HPDE6-E6E7 (cell line): ENCODE measurements around the gene FOXR1.
"Not testable (repeated sequence)": the region's sequence is repeated elsewhere in the genome, so short reads cannot be mapped to it uniquely, and the experiment has no call there.

ENCODE experiments used
- DNase-seq: peaks from one replicate; pipeline ENCODE4 v3.0.0; 2011; ENCODE audit warnings: missing footprints; ENCODE audit errors: extremely low spot score

FOXR1 gene

DNA sequence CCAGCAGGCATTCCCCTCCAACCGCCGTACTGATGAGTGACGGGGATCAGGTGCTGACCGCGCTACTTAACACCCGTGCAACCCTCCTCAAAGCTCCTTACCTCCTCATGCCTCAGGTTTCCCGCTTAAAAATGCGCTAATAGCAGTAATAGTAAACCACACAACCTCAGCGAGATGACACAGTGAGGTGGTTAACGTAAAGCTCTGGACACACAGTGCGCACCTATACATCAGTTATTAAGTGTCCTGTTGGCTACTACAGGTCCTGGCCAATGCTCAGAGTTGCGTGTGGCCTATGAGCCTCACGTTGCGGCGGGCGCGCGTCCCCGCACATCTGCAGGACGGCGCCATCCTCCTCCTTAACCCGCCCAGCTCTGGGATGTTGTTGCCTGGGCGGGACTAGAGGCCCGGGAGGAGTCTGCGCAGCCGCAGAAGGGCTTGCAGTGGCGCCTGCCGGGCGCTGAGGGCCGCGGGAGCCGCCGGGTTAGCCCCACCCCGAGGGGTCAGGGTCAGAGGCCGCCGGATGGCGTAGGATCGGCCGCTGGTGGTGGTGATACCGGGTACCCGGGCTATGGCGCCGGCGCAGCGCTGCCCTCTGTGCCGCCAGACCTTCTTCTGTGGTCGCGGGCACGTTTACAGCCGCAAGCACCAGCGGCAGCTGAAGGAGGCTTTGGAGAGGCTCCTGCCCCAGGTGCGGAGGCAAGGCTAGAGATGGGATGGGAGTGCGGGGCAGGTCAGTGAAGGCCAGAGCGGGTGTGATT lies 26.2 kb downstream of the FOXR1 start, which contains the start of gene CENATAC:
Gene CENATAC (plus strand): TSS at position 512 of the 761 bp plus-strand sequence. CDS start 60 bp downstream, at position 572.
- DNase-seq = peak; percentile 97

DNA sequence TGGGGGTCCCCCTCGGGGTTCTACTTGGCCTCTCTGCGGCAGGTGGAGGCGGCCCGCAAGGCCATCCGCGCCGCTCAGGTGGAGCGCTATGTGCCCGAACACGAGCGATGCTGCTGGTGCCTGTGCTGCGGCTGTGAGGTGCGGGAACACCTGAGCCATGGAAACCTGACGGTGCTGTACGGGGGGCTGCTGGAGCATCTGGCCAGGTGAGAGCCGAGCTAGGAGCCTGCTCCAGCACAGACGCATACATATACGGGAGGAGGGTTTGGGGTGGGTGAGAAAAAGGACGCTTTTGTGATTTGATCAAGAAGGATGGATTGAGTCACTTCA lies 26.8 kb downstream of the FOXR1 start:
- DNase-seq = no peak

DNA sequence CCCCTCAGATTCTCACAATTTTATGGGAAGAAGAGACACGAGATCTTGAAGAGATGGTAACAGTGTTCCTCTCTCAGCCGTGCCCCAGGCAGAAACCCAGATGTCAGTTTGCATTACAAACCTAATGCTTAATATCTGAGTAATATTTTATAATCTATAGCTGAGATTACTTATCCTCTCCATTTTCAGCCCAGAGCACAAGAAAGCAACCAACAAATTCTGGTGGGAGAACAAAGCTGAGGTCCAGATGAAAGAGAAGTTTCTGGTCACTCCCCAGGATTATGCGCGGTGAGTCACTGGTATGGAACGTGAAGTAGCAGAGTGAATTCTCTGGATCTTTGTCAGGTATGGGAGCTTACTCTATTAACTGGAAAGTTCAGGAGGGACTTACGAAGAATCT lies 27.3 kb downstream of the FOXR1 start:
- DNase-seq = peak; percentile 60

DNA sequence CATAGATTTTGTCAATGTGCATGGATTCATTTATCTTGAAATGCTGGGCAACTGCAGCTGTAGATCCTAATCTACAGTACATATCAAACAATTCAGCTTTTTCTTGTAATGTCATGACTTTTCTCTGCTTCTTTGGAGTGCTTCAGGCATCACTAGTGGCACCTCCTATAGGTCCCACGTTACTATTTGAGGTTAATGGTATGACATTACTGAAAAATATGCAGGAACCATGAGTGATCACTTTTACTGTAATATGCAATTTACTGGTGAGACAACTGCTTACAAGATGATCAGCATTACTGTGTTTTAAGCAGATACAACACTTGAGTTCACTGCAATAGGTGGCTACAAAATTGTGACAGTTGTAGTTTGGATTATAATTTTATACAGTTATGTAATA lies 29.3 kb downstream of the FOXR1 start:
- DNase-seq = no peak

DNA sequence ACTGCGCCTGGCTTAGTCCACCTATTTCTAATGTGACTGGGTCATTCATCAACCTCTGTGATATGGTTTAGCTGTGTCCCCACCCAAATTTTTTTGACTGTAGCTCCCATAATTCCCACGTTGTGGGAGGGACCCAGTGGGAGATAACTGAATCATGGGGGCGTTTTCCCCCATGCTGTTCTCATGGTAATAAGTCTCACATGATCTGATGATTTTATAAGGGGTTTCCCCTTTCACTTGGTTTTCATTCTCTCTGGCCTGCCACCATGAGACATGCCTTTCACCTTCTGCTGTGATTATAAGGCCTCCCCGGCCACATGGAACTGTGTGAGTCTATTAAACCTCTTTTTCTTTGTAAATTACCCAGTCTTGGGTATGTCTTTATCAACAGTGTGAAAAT lies 35.1 kb downstream of the FOXR1 start:
- no peak for DNase-seq

DNA sequence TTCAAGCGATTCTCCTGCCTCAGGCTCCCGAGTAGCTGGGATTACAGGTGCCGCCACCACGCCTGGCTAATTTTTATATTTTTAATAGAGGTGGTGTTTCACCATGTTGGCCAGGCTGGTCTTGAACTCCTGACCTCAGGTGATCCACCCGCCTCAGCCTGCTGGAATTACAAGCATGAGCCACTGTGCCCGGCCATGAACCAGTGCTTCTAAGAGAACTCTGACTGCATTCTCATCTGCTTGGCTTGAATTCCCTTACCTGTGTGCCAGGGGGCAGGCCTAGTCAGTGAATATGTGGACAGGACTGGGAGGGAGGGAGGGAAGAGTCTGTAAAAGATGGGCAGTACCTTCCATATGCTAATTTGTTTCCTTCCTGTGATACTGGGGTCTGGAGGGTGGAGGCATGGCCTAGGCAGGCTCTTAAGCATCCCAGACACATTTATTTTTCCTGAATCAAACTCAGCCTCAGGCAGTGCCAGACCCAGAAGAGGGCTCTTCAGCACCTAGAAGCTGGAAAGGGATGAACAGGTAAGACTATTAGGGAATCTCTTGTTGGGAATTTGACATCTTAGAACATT lies 40.0 kb downstream of the FOXR1 start:
- no peak for DNase-seq

DNA sequence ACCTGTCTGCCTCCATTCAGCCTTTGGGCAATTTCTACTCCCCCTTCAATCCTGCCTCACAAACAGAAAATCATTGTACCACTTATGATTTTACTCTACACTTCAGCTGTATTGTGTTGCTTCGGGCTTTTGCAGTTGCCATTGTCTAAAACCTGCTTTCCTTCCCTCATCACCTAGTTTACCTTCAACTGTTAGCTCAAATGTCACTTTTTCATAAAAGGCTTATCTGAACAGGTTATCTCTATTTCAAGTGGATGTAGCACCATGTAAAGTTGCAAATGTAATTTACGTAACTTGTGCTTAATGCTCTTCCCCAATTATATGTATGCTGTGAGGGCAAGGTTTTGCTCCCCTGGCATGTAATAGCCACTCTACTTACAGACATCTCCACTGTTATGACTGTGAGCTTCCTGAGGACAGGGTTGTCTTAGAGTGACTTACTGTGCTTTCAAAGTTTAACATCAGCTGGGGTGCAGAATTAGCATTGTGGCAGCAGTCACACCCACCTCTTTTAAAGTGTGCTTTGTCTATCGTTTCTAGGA lies 41.1 kb downstream of the FOXR1 start:
- DNase-seq = no peak

DNA sequence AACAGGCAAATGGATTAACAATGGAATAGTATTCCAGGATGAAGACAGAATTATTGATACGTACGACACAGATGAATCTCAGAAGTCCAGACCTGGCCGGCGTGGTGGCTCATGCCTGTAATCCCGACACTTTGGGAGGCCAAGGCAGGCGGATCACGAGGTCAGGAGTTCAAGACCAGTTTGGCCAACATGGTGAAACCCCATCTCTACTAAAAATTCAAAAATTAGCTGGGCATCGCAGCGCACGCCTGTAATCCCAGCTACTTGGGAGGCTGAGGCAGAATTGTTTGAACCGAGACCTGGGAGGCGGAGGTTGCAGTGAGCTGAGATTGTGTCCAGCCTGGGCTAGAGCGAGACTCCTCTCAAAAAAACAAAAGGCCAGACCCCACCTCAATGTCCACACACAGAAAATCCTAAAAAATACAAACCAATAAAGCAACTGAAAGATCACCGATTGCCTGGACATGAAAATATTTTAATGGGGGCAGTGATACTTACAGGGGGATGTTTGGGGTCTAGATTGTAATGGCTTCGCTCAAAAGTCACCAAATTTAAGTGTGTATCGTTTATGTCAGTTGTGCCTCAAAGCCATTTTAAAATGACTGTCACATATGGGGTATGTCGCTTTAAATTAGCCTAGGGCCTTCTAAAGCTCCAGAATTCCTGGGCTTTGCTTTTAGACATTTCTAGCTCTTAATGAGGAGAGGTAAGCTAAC lies 42.8 kb downstream of the FOXR1 start:
- DNase-seq = no peak

DNA sequence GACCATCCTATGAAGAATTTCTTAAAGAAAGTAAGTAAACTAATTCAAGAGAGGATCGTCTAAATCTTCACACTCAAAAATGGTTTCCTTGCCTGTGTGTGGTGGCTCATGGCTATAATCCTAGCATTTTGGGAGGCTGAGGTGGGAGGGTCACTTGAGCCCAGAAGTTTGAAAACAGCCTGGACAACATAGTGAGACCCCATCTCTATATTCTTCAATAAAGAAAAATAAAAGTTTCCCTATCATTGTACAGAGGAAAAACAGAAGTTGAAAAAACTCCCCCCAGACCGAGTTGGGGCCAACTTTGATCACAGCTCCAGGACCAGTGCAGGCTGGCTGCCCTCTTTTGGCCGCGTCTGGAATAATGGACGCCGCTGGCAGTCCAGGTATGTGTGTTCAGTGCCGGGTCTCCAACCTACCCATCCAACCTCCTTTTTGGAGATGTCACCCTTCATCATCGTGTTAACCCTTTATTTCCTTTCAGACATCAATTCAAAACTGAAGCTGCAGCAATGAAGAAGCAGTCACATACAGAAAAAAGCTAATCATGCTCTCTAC lies 43.6 kb downstream of the FOXR1 start:
- DNase-seq = no peak

DNA sequence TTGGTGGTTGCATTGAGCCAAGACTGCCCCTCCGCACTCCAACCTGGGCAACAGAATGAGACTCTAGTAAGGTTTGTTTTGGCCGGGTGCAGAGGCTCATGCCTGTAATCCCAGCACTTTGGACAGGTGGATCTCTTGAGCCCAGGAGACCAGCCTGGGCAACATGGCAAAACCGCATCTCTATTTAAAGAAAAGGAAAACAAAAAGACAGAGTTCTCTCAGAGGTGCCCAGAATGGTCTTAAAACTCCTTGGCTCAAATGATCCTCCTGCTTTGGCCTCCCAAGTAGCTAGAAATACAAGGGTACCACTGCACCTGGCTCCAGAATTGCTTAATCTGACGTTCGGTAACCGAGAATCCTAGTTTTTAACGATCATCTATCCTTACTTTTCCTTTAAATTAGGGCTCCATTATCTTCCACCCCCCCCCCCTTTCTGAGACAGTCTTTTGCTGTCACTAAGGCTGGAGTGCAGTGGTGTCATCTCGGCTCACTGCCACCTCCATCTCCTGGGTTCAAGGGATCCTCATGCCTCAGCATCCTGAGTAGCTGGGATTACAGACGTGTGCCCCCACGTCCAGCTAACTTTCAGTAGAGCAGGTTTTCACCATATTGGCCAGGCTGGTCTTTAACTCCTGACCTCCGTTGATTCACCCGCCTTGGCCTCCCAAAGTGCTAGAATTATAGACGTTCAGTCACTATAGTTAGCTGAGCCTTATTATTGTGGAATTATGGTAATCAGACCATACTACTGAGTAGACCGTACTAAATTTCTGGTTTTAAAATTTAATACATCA lies 44.9 kb downstream of the FOXR1 start:
- no peak for DNase-seq

DNA sequence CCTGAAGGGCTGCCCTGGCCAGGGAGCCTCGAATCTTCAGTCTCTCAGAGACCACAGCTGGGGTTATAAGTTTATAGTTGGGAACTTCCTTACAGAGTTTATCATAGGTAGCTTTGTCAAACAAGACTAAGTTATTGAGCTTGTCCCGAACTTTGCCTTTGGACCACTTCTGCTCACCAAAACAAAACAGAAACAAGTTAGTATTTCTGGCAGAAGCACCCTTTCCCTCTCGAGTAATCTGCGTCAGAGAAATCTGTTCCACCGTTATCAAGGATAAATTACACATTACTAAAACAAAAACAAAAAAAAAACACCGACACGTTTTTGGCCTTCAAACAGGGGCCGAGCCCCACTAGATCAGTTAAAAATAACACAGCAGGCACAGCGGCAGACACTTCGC lies 45.8 kb downstream of the FOXR1 start:
- DNase-seq = not testable (repeated sequence)

DNA sequence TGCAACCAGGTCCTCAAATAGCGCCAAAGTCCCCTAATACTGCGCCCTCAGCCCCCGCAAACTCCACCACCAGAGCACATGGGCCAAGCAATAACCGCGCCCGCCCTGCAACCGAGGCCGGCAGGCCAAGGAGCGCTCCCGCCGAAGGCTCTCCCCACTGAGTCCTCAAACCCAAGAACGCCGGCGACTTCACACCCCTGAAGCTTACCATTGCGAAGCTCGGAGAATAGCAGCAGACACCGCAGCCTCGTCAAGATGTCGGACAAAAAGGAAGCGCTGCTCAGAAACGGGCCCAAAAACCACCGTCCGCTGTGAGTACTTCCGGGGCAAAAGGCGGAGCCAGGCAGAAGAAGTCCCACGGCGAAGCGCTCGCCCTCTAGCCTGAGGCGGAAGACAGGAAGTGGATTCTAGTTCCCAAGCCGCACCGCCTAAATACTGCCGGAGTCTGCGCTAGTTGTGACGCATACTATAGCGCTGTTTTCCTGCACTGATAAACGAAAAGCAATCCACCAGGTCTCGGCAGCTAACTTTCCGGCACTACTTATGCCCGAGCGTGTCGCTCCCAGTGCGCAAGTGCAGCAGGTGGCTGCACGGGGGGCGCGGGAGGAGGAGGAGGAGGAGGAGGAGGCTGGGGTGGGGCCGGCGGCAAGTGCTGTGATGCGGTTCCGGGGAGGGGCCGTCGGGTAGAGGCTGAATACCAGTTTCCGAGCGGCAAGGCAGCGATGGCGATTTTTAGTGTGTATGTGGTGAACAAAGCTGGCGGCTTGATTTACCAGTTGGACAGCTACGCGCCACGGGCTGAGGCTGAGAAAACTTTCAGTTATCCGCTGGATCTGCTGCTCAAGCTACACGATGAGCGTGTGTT lies 46.7 kb downstream of the FOXR1 start, which contains the start of the genes RPS25 and TRAPPC4:
Gene RPS25 (minus strand): TSS at position 270 of the 865 bp plus-strand sequence. CDS start 59 bp downstream, at position 211.
Gene TRAPPC4 (plus strand): TSS at position 693 of the 865 bp plus-strand sequence. CDS start 30 bp downstream, at position 723.
- peak; percentile 95 for DNase-seq

DNA sequence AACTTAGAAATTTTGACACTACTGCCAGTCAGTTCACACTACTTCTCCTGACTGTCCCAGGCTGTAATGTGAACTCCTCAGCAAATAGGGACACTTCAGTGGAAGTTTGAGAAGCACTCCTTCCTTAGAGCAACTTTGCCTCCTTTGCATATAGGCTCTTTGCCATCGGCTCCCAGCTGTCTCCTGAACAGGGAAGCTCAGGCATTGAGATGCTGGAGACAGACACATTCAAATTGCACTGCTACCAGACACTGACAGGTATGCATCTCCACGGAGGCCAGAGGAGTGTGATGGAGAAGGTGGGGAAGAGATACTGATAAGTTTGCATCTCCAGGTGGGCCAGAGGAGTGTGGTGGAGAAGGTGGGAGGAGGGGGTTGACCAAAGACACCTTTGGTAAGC lies 48.4 kb downstream of the FOXR1 start:
- no peak for DNase-seq

DNA sequence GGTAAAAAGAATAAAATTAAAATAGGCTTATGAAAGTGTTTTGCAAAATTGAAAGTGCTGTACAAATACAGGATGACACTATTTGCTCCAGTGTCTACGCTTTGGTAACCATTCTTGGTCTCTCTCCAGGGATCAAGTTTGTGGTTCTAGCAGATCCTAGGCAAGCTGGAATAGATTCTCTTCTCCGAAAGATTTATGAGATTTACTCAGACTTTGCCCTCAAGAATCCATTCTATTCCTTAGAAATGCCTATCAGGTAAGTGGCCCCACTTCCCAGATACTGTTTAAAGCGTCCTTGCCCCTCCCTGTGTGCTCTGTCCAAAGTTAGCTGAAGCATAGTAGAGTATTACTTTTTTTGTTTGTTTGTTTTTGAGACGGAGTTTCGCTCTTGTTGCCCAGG lies 50.1 kb downstream of the FOXR1 start:
- no peak for DNase-seq

DNA sequence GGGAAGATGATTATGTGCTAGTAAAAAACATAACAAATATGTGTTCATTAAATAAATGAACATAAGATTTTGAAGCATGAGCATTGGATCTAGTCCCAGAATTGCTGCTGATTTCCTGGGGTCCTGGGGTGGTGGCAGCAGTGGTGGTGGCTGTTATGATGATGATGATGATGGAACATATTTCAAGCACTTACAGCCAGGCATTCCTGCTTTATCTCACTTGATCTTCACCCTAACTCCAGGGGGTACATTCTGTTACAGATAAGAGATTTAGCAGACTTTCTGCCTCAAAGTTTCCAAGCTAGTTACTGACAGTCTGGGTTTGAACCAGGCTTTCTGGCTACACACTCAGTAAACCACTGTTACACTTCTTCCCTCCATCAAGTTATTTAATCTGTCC lies 52.2 kb downstream of the FOXR1 start:
- no peak for DNase-seq

DNA sequence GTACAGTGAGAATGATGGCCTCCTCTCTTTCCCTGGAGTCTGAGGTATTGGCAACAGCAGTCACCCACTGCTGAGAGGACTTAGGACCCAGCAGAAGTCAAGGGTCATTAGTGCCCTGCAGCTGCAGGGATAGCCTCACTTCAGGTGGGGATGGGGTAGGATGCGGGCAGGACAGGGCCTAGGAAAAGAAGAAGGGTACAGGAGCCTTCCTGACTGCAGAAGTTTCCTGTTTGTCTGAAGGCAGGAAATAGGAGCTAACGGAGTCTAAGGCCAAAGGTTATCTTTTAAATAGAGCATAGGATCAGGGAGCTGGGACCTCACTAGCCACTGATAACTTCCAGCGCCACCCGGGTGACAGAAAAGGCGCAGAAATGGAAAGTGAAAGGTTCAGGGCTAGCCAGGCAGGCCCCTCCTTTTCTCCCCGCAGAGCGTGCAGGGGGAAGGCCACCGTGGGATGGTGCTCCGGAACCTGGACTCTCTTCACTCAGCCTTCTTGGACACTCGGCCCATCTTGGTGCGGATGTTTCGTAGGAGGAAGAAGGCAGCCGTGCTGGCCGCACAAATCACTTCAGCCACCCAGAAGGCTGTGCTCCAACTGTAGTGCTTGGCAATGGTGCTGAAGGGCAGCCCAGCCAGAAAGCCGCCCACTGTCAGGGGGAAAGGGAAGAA lies 53.0 kb downstream of the FOXR1 start:
- no peak for DNase-seq

DNA sequence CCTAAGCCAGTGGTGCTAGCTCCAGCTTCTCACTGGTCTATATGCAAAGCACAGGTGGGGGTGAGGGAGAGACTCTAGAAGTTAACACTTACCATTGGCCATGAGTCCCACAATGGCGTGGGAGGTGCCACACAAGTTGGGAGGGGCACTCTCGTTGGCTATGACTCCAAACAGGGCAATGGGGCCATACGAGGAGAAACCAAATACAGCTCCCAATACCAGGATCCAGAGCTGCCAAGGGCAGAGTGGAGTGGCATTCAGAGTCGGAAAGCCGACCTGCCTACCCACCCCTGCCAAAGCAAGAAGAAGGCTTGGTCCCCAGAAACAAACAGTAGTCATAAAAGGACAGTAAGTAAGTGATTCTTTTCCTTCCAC lies 53.5 kb downstream of the FOXR1 start:
- DNase-seq = no peak

DNA sequence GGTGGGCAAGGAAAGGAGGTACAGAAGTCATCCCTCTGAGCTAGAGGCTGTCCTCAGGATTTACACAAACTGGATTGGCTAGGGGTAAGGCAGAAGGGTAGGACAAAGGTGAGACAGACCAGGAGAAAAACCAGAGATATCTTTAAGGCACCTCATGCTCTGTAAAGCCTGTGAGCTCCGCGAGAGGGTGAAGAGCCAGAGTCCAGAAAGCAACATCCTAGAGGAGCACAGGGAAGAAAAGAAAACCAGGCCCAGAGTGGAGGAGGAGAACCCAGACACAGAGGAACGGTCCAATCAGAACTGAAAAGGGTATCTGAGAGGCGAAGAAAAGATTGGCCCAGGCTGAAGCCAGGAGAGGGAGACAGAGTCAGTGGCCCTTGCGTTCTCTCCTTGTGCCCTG lies 54.0 kb downstream of the FOXR1 start:
- DNase-seq = no peak

DNA sequence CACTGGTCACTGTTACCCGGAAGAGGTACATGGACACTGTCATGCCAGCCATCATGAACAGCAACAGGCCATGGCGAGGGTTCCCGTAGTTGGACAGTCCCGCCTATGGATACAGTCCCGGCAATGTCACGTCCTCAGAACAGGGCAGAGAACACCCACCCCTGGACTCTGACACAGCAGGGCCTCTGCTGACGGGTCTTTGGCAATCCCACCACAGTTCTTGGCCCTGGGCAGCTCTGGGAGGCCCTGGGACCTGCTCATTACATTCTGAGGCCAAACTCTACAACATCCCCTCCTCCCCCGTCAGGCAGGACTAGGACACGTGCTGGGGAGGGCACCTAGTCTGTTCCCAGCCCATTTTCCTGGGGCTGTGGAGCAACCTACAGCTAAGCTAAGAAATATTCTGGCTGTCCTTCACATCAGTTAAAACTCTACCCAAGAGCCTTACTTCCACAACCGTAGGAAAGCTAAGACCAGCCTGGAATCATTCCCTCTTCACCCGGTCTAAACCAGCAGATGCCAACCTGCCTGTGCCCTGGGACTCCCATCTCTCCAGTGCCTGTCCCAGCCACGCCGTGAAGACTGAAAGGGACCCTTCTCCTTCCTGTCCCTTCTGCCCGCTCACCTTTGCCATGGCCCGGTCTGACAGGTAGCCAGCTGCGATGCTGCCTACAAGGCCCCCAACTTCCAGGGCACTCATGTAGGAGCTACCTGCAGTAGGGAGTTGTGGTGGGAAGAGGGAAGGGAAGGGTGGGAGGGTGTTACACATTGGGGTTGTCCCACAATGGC lies 54.6 kb downstream of the FOXR1 start:
- no peak for DNase-seq
